Endometrium (tissue), 2 donors: ENCODE data around the gene ZBTB9.
"Not testable (repeated sequence)": the region's sequence is repeated elsewhere in the genome, so short reads cannot be mapped to it uniquely, and the experiment has no call there.

Experiments
- FAIRE-seq: peaks from 2 replicates; lab custom pipeline; 2012; peaks lifted over from hg19 to GRCh38; lab: Jason Lieb, UNC
- donor health status: control.
- donor health status: control.

Gene ZBTB9

DNA sequence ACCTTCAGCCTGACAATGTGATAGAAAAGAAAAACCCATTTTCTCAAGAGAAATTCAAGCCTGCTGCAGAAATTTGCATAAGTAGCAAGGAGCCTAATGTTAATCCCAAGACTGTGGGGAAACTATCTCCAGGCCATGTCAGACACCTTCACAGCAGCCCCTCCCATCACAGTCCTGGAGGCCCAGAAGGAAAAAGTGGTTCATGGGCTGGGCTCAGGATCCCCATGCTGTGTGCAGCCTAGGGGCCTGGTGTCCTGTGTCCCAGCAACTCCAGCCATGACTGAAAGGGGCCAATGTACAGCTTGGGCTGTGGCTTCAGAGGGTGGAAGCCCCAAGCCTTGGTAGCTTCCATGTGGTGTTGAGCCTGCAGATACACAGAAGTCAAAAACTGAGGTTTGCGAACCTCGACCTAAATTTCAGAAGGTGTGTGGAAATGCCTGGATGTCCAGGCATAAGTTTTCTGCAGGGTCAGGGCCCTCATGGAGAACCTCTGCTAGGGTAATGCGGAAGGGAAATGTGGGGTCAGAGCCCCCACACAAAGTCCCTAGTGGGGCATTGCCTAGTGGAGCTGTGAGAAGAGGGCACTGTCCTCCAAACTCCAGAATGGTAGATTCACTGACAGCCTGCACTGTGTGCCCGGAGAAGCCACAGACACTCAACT lies 11.8 kb downstream of the ZBTB9 start:
- FAIRE-seq, result no peak

DNA sequence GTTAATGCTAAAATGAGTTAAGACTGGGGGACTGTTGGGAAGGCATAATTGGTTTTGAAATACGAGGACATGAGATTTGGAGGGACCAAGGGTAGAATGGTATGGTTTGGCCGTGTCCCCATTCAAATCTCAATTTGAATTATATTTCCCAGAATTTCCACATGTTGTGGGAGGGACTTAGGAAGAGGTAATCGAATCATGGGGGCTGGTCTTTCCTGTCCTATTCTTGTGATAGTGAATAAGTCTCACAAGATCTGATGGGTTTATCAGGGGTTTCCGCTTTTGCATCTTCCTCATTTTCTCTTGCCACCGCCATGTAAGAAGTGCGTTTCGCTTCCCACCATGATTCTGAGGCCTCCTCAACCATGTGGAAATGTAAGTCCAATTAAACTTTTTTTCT lies 12.7 kb downstream of the ZBTB9 start:
- no peak for FAIRE-seq

DNA sequence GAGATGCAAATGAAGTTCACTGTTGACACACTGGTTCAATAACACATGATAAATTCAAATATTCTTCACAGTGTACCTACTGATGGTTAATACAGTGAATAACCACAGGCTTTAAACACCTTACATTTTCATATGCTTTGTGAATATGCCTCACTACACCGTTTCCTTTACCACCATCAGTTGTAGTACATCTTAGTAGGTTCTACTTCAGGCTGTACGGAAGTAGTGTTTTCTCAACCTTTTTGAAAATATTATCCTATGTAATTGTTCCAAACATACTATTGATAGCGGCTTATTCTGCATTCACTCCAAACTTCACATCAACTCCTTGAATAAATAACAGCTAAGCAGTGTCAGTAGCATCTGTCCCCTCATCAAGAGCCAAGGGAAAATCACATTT lies 15.3 kb downstream of the ZBTB9 start:
- FAIRE-seq, result no peak

GRCh38 chr6:33477864-33478263 lies 23.5 kb downstream of the ZBTB9 start:
- no peak for FAIRE-seq

DNA sequence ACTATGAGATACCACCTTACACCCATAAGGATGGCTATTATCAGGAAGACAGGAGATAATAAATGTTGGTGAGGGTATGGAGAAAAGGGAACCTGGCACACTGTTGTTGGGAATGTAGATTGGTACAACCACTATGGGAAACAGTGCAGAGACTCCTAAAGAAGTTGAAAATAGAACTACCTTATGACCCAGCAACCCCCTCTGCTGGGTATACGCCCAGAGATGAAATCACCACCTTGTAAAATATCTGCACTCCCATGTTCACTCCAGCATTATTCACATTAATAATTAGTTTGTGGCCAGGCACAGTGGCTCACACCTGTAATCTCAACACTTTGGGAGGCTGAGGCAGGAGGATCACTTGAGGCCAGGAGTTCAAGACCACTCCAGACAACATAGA lies 26.8 kb downstream of the ZBTB9 start:
- FAIRE-seq, result no peak

DNA sequence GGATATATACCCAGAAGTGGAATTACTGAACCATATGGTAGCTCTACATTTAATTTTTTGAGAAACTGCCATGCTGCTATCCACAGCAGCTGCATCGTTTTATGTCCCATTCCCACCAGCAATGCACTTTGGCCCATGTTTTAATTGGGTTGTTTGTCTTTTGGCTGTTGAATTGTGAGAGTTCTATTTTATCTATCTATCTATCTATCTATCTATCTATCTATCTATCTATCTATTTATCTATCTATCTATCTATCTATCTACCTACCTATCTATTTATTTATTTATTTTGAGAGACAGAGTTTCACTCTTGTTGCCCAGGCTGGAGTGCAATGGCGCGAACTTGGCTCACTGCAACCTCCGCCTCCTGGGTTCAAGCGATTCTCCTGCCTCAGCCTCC lies 28.2 kb downstream of the ZBTB9 start:
- FAIRE-seq, result not testable (repeated sequence)

- FAIRE-seq, result no peak
Measured at GRCh38 chr6:33483678-33484077, 29.3 kb downstream of the ZBTB9 start.

GRCh38 chr6:33484673-33485262 lies 30.4 kb downstream of the ZBTB9 start:
- FAIRE-seq, result not testable (repeated sequence)

GRCh38 chr6:33485680-33486079 lies 31.3 kb downstream of the ZBTB9 start:
- not testable (repeated sequence) for FAIRE-seq

DNA sequence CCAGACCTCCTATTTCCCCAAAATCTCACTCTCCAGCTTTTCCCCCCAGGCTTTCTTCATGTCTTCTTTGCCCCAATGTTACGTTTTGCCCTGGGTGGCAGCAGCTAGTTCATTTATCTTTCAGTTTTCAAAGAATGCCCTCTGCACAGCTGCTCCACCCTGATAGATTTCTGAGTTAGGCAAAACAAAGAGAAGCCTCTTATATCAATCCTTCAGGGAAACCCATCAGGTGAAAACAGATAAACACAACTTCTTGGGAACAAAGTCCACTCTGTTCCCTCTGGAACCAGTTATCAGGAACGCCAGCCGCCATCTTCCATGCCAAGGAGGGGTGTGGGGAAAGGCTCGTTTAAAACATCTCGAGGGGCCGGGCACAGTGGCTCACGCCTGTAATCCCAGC lies 34.0 kb downstream of the ZBTB9 start:
- FAIRE-seq, result no peak

DNA sequence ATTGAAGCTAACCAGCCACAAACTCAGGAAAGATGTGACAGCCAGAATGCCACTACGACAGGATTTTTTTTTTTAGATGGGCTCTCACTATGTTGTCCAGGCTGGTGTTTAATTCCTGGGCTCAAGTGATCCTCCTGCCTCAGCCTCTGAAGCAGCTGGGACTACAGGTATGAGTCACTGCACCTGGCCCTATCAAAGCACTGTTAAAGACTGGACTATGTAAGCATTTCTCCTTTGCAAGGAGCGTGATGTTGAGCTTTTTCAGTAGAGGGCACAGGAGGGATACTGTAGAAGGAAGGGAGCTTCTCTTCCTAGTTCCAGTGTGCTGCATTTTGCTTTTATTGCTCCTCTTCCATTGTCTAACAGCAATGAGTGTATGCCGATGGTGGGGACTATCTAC lies 35.8 kb downstream of the ZBTB9 start:
- FAIRE-seq, result no peak

GRCh38 chr6:33490621-33491020 lies 36.2 kb downstream of the ZBTB9 start:
- FAIRE-seq, result no peak

- no peak for FAIRE-seq
Measured at GRCh38 chr6:33492093-33492492, 37.7 kb downstream of the ZBTB9 start.

GRCh38 chr6:33497157-33497556 lies 42.8 kb downstream of the ZBTB9 start:
- no peak for FAIRE-seq

DNA sequence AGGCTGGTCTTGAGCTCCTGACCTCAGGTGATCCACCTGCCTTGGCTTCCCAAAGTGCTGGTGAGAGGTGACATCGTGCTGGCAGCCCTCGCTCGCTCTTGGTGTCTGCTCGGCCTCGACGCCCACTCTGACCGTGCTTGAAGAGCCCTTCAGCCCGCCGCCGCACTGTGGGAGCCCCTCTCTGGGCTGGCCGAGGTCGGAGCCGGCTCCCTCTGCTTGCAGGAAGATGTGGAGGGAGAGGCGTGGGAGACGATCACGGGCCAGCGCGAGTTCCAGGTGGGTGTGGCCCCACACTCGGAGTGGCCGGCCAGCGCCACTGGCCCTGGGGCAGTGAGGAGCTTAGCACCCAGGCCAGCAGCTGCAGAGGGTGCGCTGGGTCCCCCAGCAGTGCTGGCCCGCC lies 48.1 kb downstream of the ZBTB9 start:
- no peak for FAIRE-seq

DNA sequence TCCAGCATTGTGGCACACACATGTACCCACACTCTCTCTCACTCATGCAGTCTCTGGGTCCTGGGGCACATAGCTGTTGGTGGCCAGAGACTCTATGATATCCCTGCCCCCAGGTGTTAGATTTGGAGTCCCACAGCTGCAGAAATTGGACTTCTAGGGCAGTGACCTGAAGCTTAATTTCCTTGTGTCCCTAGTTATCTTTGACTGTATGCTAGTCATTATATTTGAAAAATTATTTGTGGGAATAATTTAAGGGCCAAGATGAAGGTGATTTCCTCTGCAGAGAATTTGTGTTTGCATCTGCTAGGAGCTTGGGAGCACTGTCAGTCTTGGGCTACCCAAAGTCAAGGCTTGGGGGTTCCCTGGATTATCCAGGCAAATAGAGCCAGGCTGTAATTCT lies 50.1 kb downstream of the ZBTB9 start:
- FAIRE-seq, result no peak

- no peak for FAIRE-seq
Measured at GRCh38 chr6:33505548-33506370, 51.4 kb downstream of the ZBTB9 start.
